ENCODE measurements around the gene NEU1.

GRCh38 chr6:31862344-31863235, at the start of gene NEU1:
- TF ChIP-seq CTCF (IDR thresholded peaks at IDR 0.05 in 8 of 11, conservative IDR thresholded peaks at IDR 0.05 in 3 of 11) (peak in 2 of 11 experiments; percentile 27 to 37), POLR2AphosphoS5 (IDR thresholded peaks at IDR 0.05) (peak; percentile 99)

Measured in spleen (tissue), 7 donors.